ENCODE measurements around the gene DCDC2C. TPM values are rescaled to one million over a fixed set of nuclear protein-coding genes. Genes with fewer than 3 reads are reported as not detected.

DCDC2C gene
- total RNA-seq, 4 donors from 2014 or later = not detected

GRCh38 chr2:3662239-3662638 lies 41.1 kb upstream of the DCDC2C start:
- no peak for DNase-seq
- no peak overlapping the region for H3K4me3 ChIP-seq
- no peaks in the 10 kb centered on the region for H3K27me3 ChIP-seq
- H3K9me3 ChIP-seq = no peaks in the 10 kb centered on the region
- H3K27ac ChIP-seq = no peak overlapping the region
- no peaks in the 10 kb centered on the region for H3K36me3 ChIP-seq
- TF ChIP-seq POLR2A (IDR thresholded peaks at IDR 0.05) (no peak), CTCF (IDR thresholded peaks at IDR 0.05) (no peak)
- intact Hi-C loops (cut with DNase I; ENCODE audit: low total_unique reads) = no loop called here
- H3K4me1 ChIP-seq = no peaks in the 10 kb centered on the region

GRCh38 chr2:3664118-3664517 lies 39.3 kb upstream of the DCDC2C start:
- intact Hi-C loops (cut with DNase I; ENCODE audit: low total_unique reads) = no loop called here
- no peaks in the 10 kb centered on the region for H3K9me3 ChIP-seq
- no peaks in the 10 kb centered on the region for H3K4me1 ChIP-seq
- H3K4me3 ChIP-seq = no peak overlapping the region
- no peak overlapping the region for H3K27ac ChIP-seq
- no peak for DNase-seq
- no peaks in the 10 kb centered on the region for H3K27me3 ChIP-seq
- H3K36me3 ChIP-seq = no peaks in the 10 kb centered on the region
- no peak for TF ChIP-seq CTCF (IDR thresholded peaks at IDR 0.05)
- TF ChIP-seq POLR2A (IDR thresholded peaks at IDR 0.05) = no peak

GRCh38 chr2:3664925-3665324 lies 38.5 kb upstream of the DCDC2C start:
- intact Hi-C loops (cut with DNase I; ENCODE audit: low total_unique reads) = no loop called here
- H3K4me1 ChIP-seq = no peaks in the 10 kb centered on the region
- no peak overlapping the region for H3K4me3 ChIP-seq
- H3K27ac ChIP-seq = no peak overlapping the region
- no peaks in the 10 kb centered on the region for H3K9me3 ChIP-seq
- no peak for DNase-seq
- no peak for TF ChIP-seq CTCF (IDR thresholded peaks at IDR 0.05)
- no peak for TF ChIP-seq POLR2A (IDR thresholded peaks at IDR 0.05)
- H3K36me3 ChIP-seq = no peaks in the 10 kb centered on the region
- H3K27me3 ChIP-seq = no peaks in the 10 kb centered on the region

- H3K4me3 ChIP-seq = no peak overlapping the region
- no peaks in the 10 kb centered on the region for H3K27me3 ChIP-seq
- no peak for DNase-seq
- H3K27ac ChIP-seq = no peak overlapping the region
- no peak for TF ChIP-seq POLR2A (IDR thresholded peaks at IDR 0.05)
- TF ChIP-seq CTCF (IDR thresholded peaks at IDR 0.05) = no peak
- no peaks in the 10 kb centered on the region for H3K36me3 ChIP-seq
- no peaks in the 10 kb centered on the region for H3K4me1 ChIP-seq
- H3K9me3 ChIP-seq = no peaks in the 10 kb centered on the region
- intact Hi-C loops (cut with DNase I; ENCODE audit: low total_unique reads) = no loop called here
Measured at GRCh38 chr2:3665886-3666612, 37.3 kb upstream of the DCDC2C start.

GRCh38 chr2:3666613-3666975 lies 36.8 kb upstream of the DCDC2C start:
- H3K4me3 ChIP-seq = no peak overlapping the region
- H3K9me3 ChIP-seq = no peaks in the 10 kb centered on the region
- no peaks in the 10 kb centered on the region for H3K27me3 ChIP-seq
- intact Hi-C loops (cut with DNase I; ENCODE audit: low total_unique reads) = no loop called here
- no peaks in the 10 kb centered on the region for H3K4me1 ChIP-seq
- no peak for DNase-seq
- H3K27ac ChIP-seq = no peak overlapping the region
- no peaks in the 10 kb centered on the region for H3K36me3 ChIP-seq
- TF ChIP-seq POLR2A (IDR thresholded peaks at IDR 0.05) = no peak
- TF ChIP-seq CTCF (IDR thresholded peaks at IDR 0.05) = no peak

Measured in uterus (tissue), 4 donors.